CD4-positive, CD25-positive, alpha-beta regulatory T cell (primary cell): Measurements from ENCODE around the gene SPIN2A. TPM values are rescaled to one million over a fixed set of nuclear protein-coding genes. Genes with fewer than 3 reads are reported as not detected.
"Not testable (repeated sequence)": the region's sequence is repeated elsewhere in the genome, so short reads cannot be mapped to it uniquely, and the experiment has no call there.

ENCODE experiments used
- ATAC-seq, 2 donors: fragments of 150-1000 bp; cut with Tn5 transposase; one replicate each; pipeline ENCODE4 v1.10.0; 2021; ENCODE audit warnings: low read depth in 2 of 2, moderate number of reproducible peaks in 2 of 2, moderate library complexity in 1 of 2
- DNase-seq, 3 donors: peaks; one replicate each; pipeline versions ENCODE4 v3.0.0 to v3.0.0-alpha.2; 2012 to 2022; ENCODE audit warnings: mixed read lengths in 1 of 3
- H3K27ac ChIP-seq: one replicate; pipeline ENCODE4 v1.7.0; 2013; ENCODE audit warnings: mild to moderate bottlenecking, low read length; ENCODE audit not compliant: insufficient read depth, poor library complexity, severe bottlenecking
- H3K27me3 ChIP-seq: one replicate; pipeline ENCODE4 v1.7.0; 2013; ENCODE audit warnings: low read length; ENCODE audit not compliant: control insufficient read depth, insufficient read depth
- H3K36me3 ChIP-seq: one replicate; pipeline ENCODE4 v1.7.0; 2013; ENCODE audit warnings: mild to moderate bottlenecking, low read length, moderate library complexity; ENCODE audit not compliant: control insufficient read depth, insufficient read depth
- H3K4me1 ChIP-seq: 2 replicates; pipeline ENCODE4 v1.7.0; 2013; ENCODE audit warnings: mild to moderate bottlenecking, low read length; ENCODE audit not compliant: insufficient read depth, control insufficient read depth, poor library complexity, severe bottlenecking
- H3K4me3 ChIP-seq: one replicate; pipeline ENCODE4 v1.7.0; 2013; ENCODE audit warnings: low read depth, mild to moderate bottlenecking, low read length, moderate library complexity
- H3K9me3 ChIP-seq, 2 experiments: 1 replicate in 1 of 2; 2 replicates in 1 of 2; pipeline ENCODE4 v1.7.0; 2013; ENCODE audit warnings: low read length in 2 of 2, mild to moderate bottlenecking in 1 of 2, moderate library complexity in 1 of 2; ENCODE audit not compliant: control insufficient read depth in 2 of 2
- H3K27ac Mint-ChIP-seq, 3 donors: one replicate each; pipeline ENCODE4 v1.8.0; 2020 to 2022; ENCODE audit warnings: mild to moderate bottlenecking in 3 of 3, mixed read lengths in 3 of 3, moderate library complexity in 2 of 3
- H3K27me3 Mint-ChIP-seq: one replicate; pipeline ENCODE4 v1.8.0; 2022; ENCODE audit warnings: mild to moderate bottlenecking, mixed read lengths
- H3K36me3 Mint-ChIP-seq: one replicate; pipeline ENCODE4 v1.8.0; 2020; ENCODE audit warnings: mixed read lengths
- H3K4me1 Mint-ChIP-seq, 4 donors: one replicate each; pipeline ENCODE4 v1.8.0; 2020 to 2022; ENCODE audit warnings: mixed read lengths in 4 of 4, mild to moderate bottlenecking in 1 of 4
- H3K4me3 Mint-ChIP-seq, 4 donors: one replicate each; pipeline ENCODE4 v1.8.0; 2020 to 2022; ENCODE audit warnings: mild to moderate bottlenecking in 4 of 4, mixed read lengths in 4 of 4, moderate library complexity in 3 of 4
- H3K9me3 Mint-ChIP-seq, 7 donors: one replicate each; pipeline ENCODE4 v1.8.0; 2020 to 2022; ENCODE audit warnings: mixed read lengths in 7 of 7, mild to moderate bottlenecking in 3 of 7, moderate library complexity in 2 of 7
- polyA plus RNA-seq, 4 donors: library from polyadenylated mRNA; unstranded; fragments of 300-500 nt; fragmentation: Illumina TruSeq; gene quantifications; one replicate each; pipeline ENCODE4 v1.2.3, GENCODE V29; 2021
- total RNA-seq: library from RNA; stranded (reverse); gene quantifications from one replicate; pipeline ENCODE4 v1.2.3, GENCODE V29; 2022

Gene SPIN2A
- total and polyA plus RNA-seq, 5 donors from 2014 or later, result 0.10 to 0.81 (median 0.29) TPM; not detected in 1

- Mint-ChIP-seq H3K36me3 (no peaks in the 10 kb centered on the region), H3K27ac (no peak overlapping the region), H3K4me1 (peaks cover 0 to 7% (median 5%) of the 10 kb centered on the region in 4 donors), H3K4me3 (no peak overlapping the region), H3K9me3 (no peaks in the 10 kb centered on the region), H3K27me3 (no peaks in the 10 kb centered on the region)
- Histone ChIP-seq H3K27ac (no peak overlapping the region), H3K4me1 (no peaks in the 10 kb centered on the region), H3K9me3 (no peaks in the 10 kb centered on the region), H3K36me3 (no peaks in the 10 kb centered on the region), H3K4me3 (no peak overlapping the region), H3K27me3 (no peaks in the 10 kb centered on the region)
- ATAC-seq, result no peak
- no peak for DNase-seq
These were observed 304 bp upstream of the SPIN2A start for GRCh38 chrX:57137501-57137900.

GRCh38 chrX:57136589-57136988 lies 608 bp downstream of the SPIN2A start:
- not testable (repeated sequence) for H3K4me1 Mint-ChIP-seq, DNase-seq, H3K36me3 Mint-ChIP-seq, H3K9me3 ChIP-seq, H3K9me3 Mint-ChIP-seq, H3K27me3 Mint-ChIP-seq, H3K27ac Mint-ChIP-seq, ATAC-seq, H3K27ac ChIP-seq, H3K4me1 ChIP-seq, H3K4me3 ChIP-seq, H3K36me3 ChIP-seq, H3K27me3 ChIP-seq, H3K4me3 Mint-ChIP-seq

DNA sequence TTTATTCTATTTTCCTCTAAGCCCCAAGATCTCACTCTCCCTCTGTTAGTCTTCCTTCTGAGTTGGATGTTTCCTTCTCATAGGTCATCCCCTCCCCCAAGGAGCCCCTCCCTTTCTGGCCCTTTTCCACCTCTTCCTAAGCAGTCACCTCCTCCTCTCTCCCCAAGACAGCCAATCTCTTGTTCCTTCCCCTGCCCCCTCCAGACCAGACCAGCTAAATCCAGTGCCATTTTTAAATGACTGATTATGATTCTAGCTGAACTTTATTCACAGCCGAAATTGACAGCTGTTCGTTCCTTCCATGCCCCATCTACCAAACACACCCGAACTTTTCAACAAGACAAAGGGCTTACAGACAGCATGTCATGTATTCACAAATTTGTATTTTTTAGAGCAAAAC lies 1.9 kb downstream of the SPIN2A start:
- Histone ChIP-seq H3K27me3 (no peaks in the 10 kb centered on the region), H3K9me3 (no peaks in the 10 kb centered on the region), H3K27ac (no peak overlapping the region), H3K4me3 (no peak overlapping the region), H3K36me3 (no peaks in the 10 kb centered on the region), H3K4me1 (no peaks in the 10 kb centered on the region)
- DNase-seq, result no peak
- Mint-ChIP-seq H3K4me3 (no peak overlapping the region), H3K4me1 (peaks cover 0 to 4% (median 0%) of the 10 kb centered on the region in 4 donors), H3K27me3 (no peaks in the 10 kb centered on the region), H3K27ac (no peak overlapping the region), H3K36me3 (peaks cover 3% of the 10 kb centered on the region), H3K9me3 (no peaks in the 10 kb centered on the region)
- ATAC-seq, result no peak

DNA sequence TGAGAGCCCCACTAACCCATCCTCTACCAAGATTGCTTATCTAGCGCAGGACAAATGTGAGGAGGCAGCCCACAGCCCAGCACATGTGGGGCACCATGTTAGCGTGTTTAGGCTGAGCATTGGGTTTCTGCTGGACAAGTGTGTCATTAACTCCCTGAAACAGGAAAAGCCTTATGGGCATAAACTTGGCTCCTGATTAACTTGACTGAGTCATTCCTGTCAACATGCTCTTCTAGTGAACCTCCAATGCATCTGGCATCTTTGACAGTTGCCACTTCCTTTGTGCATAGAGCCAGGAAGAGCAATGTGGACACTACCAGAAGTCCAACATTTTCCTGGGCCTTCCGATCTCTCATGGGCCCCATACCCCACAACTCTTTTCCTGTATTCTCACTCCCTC lies 2.5 kb downstream of the SPIN2A start:
- no peaks in the 10 kb centered on the region for H3K27me3 Mint-ChIP-seq
- H3K36me3 ChIP-seq, result no peaks in the 10 kb centered on the region
- no peak overlapping the region for H3K4me3 Mint-ChIP-seq
- H3K9me3 Mint-ChIP-seq, result no peaks in the 10 kb centered on the region
- no peaks in the 10 kb centered on the region for H3K9me3 ChIP-seq
- DNase-seq (no peak), ATAC-seq (no peak)
- H3K4me1 ChIP-seq, result no peaks in the 10 kb centered on the region
- no peak overlapping the region for H3K27ac Mint-ChIP-seq
- H3K4me1 Mint-ChIP-seq, result peaks cover 0 to 4% (median 0%) of the 10 kb centered on the region in 4 donors
- H3K4me3 ChIP-seq, result no peak overlapping the region
- no peak overlapping the region for H3K27ac ChIP-seq
- no peaks in the 10 kb centered on the region for H3K27me3 ChIP-seq
- H3K36me3 Mint-ChIP-seq, result peaks cover 3% of the 10 kb centered on the region

DNA sequence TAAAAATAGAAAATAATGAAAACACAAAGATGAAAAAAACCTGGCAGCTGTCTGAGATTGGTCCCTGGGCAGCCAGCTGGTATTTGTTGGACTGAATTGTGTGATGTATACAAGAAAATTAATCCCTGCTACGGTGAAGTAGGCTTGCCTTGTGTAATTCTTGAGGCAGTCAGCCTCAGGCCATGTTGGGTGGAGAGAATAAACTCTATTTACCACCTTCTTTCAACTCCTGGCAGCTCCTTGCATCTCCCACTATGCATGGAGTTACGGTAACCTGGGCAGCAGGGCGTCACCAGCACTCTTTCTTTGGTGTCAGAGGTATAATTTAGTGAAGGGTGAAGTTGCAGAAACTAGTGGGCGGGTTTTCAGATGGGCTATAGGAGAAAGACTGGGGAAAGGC lies 3.5 kb downstream of the SPIN2A start:
- no peaks in the 10 kb centered on the region for H3K36me3 ChIP-seq
- Mint-ChIP-seq H3K36me3 (peaks cover 3% of the 10 kb centered on the region), H3K27ac (no peak overlapping the region)

GRCh38 chrX:57133284-57133683 lies 3.9 kb downstream of the SPIN2A start:
- not testable (repeated sequence) for H3K4me3 ChIP-seq, H3K36me3 ChIP-seq, H3K27ac Mint-ChIP-seq, H3K9me3 Mint-ChIP-seq, H3K4me1 Mint-ChIP-seq, DNase-seq, H3K27me3 ChIP-seq, H3K9me3 ChIP-seq, H3K27me3 Mint-ChIP-seq, H3K36me3 Mint-ChIP-seq, H3K4me1 ChIP-seq, ATAC-seq, H3K4me3 Mint-ChIP-seq, H3K27ac ChIP-seq

More for the DNA sequence above, 3.5 kb downstream of the SPIN2A start:
- DNase-seq, result no peak
- no peak for ATAC-seq
- H3K27ac ChIP-seq, result no peak overlapping the region
- H3K4me3 ChIP-seq, result no peak overlapping the region
- no peaks in the 10 kb centered on the region for H3K4me1 Mint-ChIP-seq
- H3K4me1 ChIP-seq, result no peaks in the 10 kb centered on the region
- no peaks in the 10 kb centered on the region for H3K27me3 Mint-ChIP-seq
- no peaks in the 10 kb centered on the region for H3K27me3 ChIP-seq
- no peaks in the 10 kb centered on the region for H3K9me3 Mint-ChIP-seq
- no peak overlapping the region for H3K4me3 Mint-ChIP-seq
- no peaks in the 10 kb centered on the region for H3K9me3 ChIP-seq

GRCh38 chrX:57132046-57132445 lies 5.2 kb downstream of the SPIN2A start:
- no peak overlapping the region for H3K4me3 Mint-ChIP-seq
- H3K9me3 Mint-ChIP-seq, result no peaks in the 10 kb centered on the region
- H3K27me3 Mint-ChIP-seq, result no peaks in the 10 kb centered on the region
- DNase-seq (no peak), ATAC-seq (no peak)
- Histone ChIP-seq H3K27me3 (no peaks in the 10 kb centered on the region), H3K36me3 (no peaks in the 10 kb centered on the region), H3K4me1 (no peaks in the 10 kb centered on the region), H3K4me3 (no peak overlapping the region), H3K27ac (no peak overlapping the region), H3K9me3 (no peaks in the 10 kb centered on the region)
- H3K4me1 Mint-ChIP-seq, result no peaks in the 10 kb centered on the region
- H3K36me3 Mint-ChIP-seq, result peaks cover 3% of the 10 kb centered on the region
- H3K27ac Mint-ChIP-seq, result no peak overlapping the region

GRCh38 chrX:57121816-57122215 lies 15.4 kb downstream of the SPIN2A start:
- Mint-ChIP-seq H3K4me1 (peaks cover 0 to 20% (median 14%) of the 10 kb centered on the region in 4 donors), H3K4me3 (peak overlapping the region; percentile 90 to 98 (median 94)), H3K36me3 (peaks cover 5% of the 10 kb centered on the region), H3K27ac (peak overlapping the region; percentile 38 to 90 (median 87)), H3K27me3 (no peaks in the 10 kb centered on the region), H3K9me3 (peaks cover 0 to 2% (median 0%) of the 10 kb centered on the region in 7 donors)
- peak overlapping the region; percentile 68 for H3K4me3 ChIP-seq
- peak overlapping the region; percentile 23 for H3K27ac ChIP-seq
- peaks cover 3% of the 10 kb centered on the region for H3K4me1 ChIP-seq
- H3K9me3 ChIP-seq, result no peaks in the 10 kb centered on the region
- DNase-seq (peak in 1 of 3 donors; percentile 1), ATAC-seq (no peak)
- H3K36me3 ChIP-seq, result no peaks in the 10 kb centered on the region
- no peaks in the 10 kb centered on the region for H3K27me3 ChIP-seq
